ENCODE results near the gene ZBED1.

ZBED1 gene

DNA sequence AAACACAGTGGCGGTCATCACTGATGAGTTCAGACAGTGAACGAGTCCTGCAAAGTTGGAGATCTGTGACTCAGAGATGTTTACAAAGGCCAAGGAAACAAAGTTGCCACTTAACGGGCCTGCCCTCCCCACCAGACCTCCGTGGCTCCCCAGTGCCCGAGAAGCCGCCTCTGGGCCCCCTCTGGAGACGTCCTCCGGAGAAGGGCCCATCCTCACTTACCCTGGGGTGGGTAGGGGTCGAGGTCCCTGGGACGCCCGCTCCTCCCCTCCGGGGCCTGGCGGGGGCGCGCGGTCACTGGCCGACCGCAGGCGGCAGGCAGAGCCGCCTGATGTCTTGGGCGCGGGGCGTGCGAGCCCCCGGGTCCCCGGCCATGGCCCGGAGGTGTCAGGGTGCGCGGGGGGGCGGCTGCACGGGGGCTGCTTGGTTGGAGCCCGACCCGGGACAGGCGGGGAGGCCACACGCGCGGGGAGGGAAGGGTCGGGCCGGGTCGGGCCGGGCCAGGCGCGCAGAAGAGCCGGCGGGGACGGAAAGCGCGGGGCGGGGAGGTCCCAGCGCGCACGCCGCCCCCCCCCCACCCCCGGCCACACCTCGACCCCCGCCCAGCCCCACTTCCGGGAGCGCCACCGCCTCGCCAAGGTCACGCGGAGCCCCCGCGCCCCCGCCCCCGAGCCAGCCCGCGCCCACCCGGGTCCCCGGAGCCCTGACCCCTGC, 529 bp downstream of the ZBED1 start:
- peak overlapping the region; percentile 54 for H3K4me3 ChIP-seq (replicated peaks; ENCODE audit: insufficient read depth, low read length)
- DNase-seq (ENCODE audit: low read depth in 1 of 2, low spot score in 1 of 2) = no peak
- peak overlapping the region; percentile 72 for H3K27ac ChIP-seq (replicated peaks)
- no peak for TF ChIP-seq SPI1 (IDR thresholded peaks at IDR 0.05; ENCODE audit: borderline replicate concordance, low read depth)
- TF ChIP-seq, protein P1, sequence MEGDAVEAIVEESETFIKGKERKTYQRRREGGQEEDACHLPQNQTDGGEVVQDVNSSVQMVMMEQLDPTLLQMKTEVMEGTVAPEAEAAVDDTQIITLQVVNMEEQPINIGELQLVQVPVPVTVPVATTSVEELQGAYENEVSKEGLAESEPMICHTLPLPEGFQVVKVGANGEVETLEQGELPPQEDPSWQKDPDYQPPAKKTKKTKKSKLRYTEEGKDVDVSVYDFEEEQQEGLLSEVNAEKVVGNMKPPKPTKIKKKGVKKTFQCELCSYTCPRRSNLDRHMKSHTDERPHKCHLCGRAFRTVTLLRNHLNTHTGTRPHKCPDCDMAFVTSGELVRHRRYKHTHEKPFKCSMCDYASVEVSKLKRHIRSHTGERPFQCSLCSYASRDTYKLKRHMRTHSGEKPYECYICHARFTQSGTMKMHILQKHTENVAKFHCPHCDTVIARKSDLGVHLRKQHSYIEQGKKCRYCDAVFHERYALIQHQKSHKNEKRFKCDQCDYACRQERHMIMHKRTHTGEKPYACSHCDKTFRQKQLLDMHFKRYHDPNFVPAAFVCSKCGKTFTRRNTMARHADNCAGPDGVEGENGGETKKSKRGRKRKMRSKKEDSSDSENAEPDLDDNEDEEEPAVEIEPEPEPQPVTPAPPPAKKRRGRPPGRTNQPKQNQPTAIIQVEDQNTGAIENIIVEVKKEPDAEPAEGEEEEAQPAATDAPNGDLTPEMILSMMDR (IDR thresholded peaks at IDR 0.05; ENCODE audit: insufficient read depth, low read length) = no peak
- TF ChIP-seq GABPA (IDR thresholded peaks at IDR 0.05; ENCODE audit: low read depth) = no peak
- TF ChIP-seq POLR2AphosphoS5 (IDR thresholded peaks at IDR 0.05; ENCODE audit: low read depth) = no peak
- TF ChIP-seq, protein P2, sequence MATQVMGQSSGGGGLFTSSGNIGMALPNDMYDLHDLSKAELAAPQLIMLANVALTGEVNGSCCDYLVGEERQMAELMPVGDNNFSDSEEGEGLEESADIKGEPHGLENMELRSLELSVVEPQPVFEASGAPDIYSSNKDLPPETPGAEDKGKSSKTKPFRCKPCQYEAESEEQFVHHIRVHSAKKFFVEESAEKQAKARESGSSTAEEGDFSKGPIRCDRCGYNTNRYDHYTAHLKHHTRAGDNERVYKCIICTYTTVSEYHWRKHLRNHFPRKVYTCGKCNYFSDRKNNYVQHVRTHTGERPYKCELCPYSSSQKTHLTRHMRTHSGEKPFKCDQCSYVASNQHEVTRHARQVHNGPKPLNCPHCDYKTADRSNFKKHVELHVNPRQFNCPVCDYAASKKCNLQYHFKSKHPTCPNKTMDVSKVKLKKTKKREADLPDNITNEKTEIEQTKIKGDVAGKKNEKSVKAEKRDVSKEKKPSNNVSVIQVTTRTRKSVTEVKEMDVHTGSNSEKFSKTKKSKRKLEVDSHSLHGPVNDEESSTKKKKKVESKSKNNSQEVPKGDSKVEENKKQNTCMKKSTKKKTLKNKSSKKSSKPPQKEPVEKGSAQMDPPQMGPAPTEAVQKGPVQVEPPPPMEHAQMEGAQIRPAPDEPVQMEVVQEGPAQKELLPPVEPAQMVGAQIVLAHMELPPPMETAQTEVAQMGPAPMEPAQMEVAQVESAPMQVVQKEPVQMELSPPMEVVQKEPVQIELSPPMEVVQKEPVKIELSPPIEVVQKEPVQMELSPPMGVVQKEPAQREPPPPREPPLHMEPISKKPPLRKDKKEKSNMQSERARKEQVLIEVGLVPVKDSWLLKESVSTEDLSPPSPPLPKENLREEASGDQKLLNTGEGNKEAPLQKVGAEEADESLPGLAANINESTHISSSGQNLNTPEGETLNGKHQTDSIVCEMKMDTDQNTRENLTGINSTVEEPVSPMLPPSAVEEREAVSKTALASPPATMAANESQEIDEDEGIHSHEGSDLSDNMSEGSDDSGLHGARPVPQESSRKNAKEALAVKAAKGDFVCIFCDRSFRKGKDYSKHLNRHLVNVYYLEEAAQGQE (IDR thresholded peaks at IDR 0.05; ENCODE audit: insufficient replicate concordance, low read depth) = no peak
- no peaks in the 10 kb centered on the region for H3K27me3 ChIP-seq (ENCODE audit: insufficient read depth, poor library complexity, severe bottlenecking)

DNA sequence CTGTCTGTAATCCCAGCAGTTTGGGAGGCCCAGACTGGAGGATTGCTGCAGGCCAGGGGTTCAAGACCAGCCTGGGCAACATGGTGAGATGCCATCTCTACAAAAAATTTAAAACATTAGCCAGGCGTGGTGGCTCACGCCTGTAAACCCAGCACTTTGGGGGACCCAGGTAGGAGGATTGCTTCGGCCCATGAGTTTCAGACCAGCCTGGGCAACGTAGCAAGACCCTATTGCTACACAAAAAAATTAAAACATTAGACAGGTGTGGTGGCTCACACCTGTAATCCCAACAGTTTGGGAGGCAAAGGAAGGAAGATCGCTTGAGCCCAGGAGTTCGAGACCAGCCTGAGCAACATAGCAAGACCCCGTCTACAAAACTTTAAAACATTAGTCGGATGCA, 1.3 kb downstream of the ZBED1 start:
- TF ChIP-seq POLR2AphosphoS5 (IDR thresholded peaks at IDR 0.05; ENCODE audit: low read depth) (no peak), GABPA (IDR thresholded peaks at IDR 0.05; ENCODE audit: low read depth) (no peak), SPI1 (IDR thresholded peaks at IDR 0.05; ENCODE audit: borderline replicate concordance, low read depth) (no peak)
- TF ChIP-seq, protein P1 (IDR thresholded peaks at IDR 0.05; ENCODE audit: insufficient read depth, low read length) = no peak
- TF ChIP-seq, protein P2 (IDR thresholded peaks at IDR 0.05; ENCODE audit: insufficient replicate concordance, low read depth) = no peak
- peak overlapping the region; percentile 54 for H3K4me3 ChIP-seq (replicated peaks; ENCODE audit: insufficient read depth, low read length)
- H3K27me3 ChIP-seq (ENCODE audit: insufficient read depth, poor library complexity, severe bottlenecking) = no peaks in the 10 kb centered on the region
- DNase-seq (ENCODE audit: low read depth in 1 of 2, low spot score in 1 of 2) = no peak
- H3K27ac ChIP-seq (replicated peaks) = peak overlapping the region; percentile 72

DNA sequence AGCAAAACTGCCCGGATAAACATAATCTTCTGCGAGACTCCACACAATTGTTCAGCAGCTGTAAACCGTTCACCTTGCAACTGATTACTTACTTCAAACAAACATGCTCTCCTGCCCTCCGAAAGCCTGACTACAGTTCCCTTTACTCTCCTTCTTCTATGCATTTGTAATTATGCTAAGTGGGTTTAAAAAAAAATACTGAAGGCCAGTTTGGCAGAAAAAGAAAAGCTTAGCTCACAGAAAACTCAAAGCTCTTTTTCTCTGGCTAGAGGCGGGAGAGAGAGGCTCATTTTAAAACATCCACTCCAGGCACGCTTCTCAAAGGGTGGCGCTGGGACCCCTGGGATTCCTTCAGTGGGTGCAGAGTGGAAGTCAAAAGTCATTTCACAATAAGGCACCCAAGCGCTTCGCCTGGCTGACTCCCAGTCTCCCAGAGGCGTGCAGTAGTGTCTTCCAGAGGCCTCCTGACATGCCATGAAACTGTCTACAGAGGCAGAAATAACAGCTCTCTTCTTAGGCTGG, 1.9 kb downstream of the ZBED1 start:
- H3K27me3 ChIP-seq (ENCODE audit: insufficient read depth, poor library complexity, severe bottlenecking) = no peaks in the 10 kb centered on the region
- peak in 1 of 2 experiments; percentile 47 for DNase-seq (ENCODE audit: low read depth in 1 of 2, low spot score in 1 of 2)
- no peak overlapping the region for H3K4me3 ChIP-seq (replicated peaks; ENCODE audit: insufficient read depth, low read length)
- TF ChIP-seq GABPA (IDR thresholded peaks at IDR 0.05; ENCODE audit: low read depth) (no peak), SPI1 (IDR thresholded peaks at IDR 0.05; ENCODE audit: borderline replicate concordance, low read depth) (no peak), POLR2AphosphoS5 (IDR thresholded peaks at IDR 0.05; ENCODE audit: low read depth) (no peak)
- TF ChIP-seq, protein P1 (IDR thresholded peaks at IDR 0.05; ENCODE audit: insufficient read depth, low read length) = no peak
- TF ChIP-seq, protein P2 (IDR thresholded peaks at IDR 0.05; ENCODE audit: insufficient replicate concordance, low read depth) = no peak
- peak overlapping the region; percentile 72 for H3K27ac ChIP-seq (replicated peaks)
